GM18870 (cell line): ENCODE measurements around the gene SSC4D.

Experiments
- ATAC-seq: cut with Tn5 transposase; IDR thresholded peaks from one replicate; pipeline ENCODE4 v1.9.1; 2021; ENCODE audit warnings: moderate library complexity; ENCODE audit not compliant: unreplicated experiment

SSC4D gene

DNA sequence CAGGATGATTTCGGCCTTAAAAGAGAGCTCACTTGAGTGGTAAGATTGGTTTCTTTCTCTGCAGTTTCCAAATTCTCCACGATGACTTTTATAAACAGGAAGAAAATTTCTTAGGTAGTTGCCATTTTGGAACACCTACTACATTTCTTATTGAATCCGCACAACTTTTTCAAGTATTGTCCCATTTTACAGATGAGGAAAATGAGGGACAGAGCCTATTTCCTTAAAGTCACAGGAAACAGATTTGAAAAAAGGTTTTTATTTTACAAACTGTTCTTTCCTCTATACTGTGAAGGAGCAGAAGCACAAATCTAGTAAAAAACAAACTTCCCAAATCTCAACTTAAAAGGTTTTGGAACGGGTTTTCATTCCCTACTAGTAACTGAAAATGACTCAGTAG is 53.4 kb downstream of the SSC4D start:
- ATAC-seq, result no peak

DNA sequence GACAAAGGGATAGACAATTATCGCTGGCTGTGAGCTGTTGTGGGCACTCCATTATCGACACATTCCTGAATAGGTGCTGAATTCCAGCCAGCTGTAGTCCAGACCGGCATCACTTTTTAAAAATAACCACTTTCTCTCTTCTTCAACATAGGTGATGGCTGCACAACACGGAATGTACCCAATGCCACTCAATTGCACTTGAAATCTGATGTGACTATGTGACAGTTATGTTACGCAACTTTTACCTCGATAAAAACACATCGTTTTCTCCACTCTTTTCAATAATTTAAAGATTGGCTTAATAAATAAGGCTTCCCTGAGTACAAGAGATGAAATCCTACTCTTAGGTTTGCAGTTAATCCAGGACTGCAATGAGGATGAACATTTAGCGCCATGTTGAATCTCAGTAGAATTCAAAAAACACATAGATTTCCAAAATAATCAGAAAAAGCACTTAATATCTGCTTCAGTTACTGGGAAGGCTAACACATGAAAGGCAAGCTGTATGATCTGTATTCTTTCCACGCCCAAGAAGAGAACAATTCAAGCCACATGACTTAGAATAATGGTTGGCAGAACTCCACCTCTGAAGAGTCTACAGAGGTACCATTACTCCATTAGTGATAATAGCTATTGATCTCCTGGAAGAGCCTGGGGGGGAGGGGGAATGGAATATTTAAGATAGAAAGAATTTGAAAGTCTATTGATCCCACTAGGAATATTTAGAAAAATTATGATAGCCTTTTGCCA is 54.3 kb downstream of the SSC4D start:
- ATAC-seq, result no peak

DNA sequence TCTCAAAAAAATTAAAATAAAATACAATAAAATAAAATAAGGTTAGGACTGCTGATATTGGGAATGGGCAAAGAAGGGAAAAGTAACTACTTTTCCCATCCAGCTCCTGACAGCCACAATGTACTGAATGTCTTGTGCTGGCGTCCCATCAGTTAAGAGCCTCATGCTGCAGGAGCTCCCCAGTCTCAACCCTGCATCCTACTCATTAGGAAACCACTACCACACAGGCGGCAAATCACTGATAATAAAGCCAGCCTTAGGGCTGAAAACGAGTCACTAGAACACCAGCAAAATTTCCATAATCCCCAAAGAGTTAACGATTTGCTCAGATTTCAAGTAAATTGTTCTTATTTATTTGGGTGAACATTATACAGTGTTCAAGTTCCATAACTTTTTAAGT is 55.0 kb downstream of the SSC4D start:
- no peak for ATAC-seq

DNA sequence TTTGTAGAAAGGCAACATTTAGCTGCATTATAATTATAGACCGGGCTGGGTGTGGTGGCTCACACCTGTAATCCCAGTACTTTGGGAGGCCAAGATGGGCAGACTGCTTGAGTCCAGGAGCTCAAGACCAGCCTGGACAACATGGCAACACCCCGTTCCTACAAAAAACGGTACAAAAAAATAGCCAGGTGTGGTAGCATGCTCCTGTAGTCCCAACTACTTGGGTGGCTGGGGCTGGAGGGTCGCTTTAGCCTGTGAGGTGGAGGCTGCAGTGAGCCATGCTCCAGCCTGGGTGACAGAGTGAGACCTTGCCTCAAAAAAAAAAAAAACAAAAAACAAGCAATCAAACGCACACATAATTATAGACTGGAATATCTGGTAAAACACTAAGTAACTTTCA is 55.8 kb downstream of the SSC4D start:
- no peak for ATAC-seq

DNA sequence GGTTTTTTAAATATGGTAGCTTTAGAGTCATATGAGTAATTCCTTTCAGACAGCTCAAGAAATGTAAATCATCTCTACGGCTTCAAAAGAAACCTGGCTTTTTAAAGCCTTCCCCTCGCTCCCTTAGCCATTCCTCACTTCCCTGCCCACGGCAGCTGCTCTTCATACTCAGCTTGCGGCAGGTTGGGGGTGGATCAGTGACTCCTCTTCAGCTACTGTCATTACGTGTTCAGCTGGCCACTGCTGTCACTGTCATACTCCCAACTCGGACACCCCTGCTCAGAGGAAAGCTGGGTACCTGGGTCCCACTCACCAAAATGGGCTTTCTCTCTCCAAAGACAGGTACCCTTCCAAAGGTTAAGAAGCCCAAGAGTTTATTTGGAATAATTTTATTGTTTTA is 57.3 kb downstream of the SSC4D start:
- ATAC-seq, result no peak

DNA sequence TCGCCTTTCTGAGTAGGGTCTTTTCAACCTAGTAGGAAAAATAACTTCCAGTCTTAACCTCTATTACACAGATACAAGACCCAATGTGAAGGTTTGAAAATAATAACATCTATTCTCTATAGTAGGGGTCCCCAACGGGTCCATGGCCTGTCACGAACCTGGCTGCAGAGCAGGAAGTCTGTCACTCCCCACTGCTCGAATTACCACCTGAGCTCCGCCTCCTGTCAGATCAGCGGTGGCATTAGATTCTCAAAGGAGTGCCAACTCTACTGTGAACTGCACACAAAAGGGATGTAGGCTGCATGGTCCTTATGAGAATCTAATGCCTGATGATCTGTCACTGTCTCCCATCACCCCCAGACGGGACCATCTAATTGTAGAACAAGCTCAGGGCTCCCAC is 58.1 kb downstream of the SSC4D start:
- ATAC-seq, result no peak

DNA sequence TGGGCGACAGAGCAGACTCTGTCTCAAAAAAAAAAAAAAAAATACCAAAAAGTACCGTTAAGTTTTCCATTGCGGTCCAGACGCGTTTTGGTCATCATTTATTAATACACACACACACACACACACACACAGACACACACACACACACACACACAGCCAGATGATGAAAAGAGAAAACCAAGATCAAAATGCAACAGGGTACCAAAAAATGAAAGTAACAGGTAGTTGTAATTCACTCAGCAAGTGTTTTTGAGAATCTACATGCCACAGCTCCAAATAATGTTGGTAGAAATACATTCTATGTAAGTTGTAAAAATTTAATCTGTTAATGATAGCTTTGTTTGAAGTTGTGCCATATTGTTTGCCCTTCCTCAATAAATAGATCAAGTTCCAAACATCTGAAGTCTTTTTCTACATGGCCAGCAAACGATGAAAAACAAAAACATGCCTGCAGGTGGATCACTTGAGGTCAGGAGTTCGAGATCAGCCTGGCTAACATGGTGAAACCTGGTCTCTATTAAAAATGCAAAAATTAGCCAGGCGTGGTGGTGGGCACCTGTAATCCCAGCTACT is 60.1 kb downstream of the SSC4D start:
- ATAC-seq, result no peak

DNA sequence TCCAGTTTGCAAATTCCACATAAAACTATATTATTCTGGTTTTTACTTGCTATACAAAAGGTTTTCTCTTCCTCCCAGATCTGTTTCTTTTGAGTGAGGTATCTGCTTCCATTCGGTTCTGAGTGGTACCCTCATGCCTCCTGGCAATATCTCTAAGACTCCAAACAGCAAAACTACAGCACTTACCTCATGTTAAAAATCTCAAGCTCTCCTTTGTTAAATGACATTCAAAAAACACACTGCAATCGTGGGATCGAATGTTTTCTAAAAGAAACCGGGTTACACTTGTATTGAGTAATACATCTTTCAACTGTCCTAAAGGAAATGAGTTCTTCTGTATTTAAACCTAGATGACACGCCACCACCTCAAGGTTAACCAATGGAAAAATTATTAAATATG is 61.8 kb downstream of the SSC4D start:
- ATAC-seq, result no peak

DNA sequence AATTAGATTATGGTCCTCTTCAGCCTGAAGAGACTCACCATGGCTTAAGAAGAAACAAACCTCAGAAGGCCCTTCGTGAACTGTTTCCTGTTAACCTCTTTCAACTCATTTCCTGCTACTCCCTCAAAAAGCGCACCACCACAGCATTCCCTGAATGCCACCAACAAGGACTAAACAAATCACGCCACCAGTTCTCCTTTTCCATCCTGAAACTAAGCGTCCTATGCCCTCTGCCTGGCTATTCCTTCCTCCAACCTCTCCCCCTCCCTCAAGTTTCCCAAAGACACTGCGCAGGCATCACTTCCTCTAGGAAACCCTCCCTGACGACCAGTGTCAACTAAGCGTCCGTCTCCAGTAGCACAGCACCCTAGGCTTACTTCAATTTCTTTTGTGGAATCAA is 62.7 kb downstream of the SSC4D start:
- ATAC-seq, result no peak

DNA sequence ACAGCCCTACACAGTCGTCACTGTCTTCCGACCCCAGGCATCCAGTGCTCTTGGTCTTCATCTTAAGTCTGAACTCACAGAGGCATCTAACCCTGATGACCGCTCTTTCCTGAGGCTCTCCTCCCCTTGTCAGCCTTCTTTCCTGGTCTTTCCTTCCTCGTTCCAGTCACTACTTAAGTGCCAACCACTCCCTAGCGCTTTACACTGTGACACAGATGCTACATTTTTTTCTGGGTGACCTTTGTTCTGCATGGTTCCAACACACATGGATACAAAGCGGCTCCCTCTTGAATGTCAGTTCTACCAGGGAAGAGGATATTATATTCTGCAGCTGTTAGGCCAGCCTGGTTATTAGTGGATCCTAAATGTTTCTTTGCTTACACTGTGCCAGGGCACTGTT is 63.4 kb downstream of the SSC4D start:
- no peak for ATAC-seq

DNA sequence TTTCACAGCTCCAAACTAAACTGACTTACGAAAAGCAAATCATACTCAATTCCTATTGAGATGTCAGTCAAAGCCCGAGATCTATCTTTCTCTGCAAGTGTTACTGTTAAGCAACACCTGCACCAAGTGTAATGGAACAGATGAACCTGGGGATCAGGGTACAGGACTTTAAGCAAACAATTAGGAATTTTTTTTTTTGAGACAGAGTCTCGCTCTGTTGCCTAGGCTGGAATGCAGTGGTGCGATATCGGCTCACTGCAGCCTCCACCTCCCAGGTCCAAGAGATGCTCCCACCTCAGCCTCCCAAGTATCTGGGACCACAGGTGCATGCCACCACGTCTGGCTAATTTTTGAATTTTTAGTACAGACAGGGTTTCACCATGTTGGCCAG is 65.6 kb downstream of the SSC4D start:
- ATAC-seq, result no peak

DNA sequence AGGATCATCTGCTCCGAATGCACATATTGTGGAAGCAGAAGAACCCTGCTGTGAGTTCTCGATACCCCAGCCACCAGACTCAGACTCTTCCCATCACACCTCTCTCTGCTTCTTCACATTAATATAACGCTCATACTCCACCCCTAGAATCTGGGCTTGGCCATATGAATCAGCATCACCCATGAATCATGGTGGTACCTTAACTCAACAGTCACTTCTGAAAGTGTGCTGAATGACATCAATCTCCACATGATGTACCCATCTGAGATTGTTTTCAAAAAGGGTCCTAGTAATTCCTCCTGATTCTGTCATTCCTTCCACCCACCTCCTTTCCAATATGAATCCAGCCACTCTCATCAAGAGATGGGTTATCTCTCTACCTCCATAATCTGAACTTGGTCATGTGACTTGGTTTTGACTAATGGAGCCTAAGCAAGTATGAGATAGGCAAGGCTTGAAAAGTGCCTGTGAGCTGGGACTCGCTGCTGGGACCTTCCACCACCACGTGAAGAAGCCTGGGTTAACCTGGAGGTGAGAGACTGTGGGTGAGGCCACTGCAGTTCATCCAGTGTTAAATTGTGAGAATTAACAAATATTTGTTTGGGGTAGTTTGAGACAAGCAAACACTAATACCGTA is 66.1 kb downstream of the SSC4D start:
- ATAC-seq, result no peak

DNA sequence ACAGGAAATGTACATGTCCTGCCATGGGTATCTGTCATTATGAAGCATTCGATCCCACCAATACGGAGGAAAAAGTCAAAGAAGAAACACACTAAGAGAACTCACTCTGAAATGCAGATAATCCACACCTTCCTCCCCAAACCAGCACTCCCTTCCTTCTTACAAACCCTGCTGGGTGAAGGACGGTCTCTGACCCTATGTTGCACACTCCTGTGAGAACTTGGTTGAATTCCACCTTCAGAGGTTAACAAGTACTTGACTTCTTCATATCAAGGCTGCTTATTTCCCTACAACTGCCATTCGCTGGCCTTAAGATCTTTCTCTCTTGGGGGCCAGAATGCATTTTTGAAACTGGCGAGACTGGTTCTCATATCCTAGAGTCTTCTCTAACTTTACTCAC is 67.3 kb downstream of the SSC4D start:
- ATAC-seq, result no peak

DNA sequence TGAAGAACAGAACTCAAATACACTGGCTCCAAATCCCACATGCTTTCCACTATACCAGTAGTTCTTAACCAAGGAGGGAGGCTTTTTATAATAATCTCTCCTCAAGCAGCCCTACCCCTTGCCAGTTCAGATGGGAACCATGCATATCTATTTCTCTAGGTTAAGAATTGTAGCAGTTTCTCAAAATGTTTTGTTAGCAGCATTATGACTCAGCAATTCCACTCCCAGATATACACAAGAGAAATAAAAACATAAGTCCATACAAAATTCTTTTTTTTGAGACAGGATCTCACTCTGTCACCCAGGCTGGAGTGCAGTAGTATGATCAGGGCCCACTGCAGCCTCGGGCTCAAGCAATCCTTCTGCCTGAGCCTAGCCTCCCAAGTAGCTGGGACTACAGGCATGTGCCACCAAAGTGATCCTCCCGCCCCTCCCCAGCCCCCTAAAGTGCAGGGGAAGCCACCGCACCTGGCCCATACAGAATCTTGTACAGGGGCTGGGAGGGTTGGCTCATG is 68.8 kb downstream of the SSC4D start:
- ATAC-seq, result no peak
